NCI-H1105 (cell line): Measurements from ENCODE around the gene GPR146.

Experiments
- DNase-seq: peaks from one replicate; lab custom pipeline; 2025; lab: John Stamatoyannopoulos, UW

GPR146 gene

GRCh38 chr7:1011297-1012003 is 32.9 kb upstream of the GPR146 start:
- no peak for DNase-seq

DNA sequence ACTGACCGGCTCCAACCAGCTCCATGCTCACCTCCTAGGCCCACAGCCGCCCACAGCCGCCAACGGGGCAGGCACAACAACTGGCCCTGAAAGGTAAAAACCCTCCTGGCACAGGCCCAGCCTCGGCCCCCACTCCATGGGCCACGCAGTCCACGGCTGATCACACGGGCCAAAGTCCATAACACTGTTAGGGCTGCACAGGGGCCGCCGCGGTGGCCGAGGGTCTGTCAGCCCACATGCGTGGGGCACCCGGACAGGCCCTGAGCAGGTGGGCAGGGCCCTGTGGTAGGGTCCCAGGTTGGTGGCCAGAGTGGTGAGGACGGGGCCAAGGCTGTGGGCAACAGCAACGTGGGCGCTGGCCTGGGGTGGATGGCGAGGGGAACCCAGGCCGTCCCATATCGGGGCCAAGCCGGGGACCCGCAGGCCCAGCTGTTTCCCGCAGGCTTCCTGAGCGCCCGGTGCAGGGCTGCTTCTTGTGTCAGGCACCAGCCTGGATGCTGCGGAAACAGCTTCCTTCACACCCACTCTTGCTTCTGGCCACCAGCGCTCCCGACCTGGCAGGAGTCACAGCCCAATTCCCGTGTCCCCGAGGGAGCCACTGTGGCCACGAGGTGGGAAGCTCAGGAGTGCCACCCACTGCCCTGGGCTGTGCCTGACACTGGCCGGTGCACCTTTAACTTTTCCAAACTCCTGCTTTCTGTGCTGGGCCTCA is 32.2 kb upstream of the GPR146 start:
- DNase-seq, result no peak

DNA sequence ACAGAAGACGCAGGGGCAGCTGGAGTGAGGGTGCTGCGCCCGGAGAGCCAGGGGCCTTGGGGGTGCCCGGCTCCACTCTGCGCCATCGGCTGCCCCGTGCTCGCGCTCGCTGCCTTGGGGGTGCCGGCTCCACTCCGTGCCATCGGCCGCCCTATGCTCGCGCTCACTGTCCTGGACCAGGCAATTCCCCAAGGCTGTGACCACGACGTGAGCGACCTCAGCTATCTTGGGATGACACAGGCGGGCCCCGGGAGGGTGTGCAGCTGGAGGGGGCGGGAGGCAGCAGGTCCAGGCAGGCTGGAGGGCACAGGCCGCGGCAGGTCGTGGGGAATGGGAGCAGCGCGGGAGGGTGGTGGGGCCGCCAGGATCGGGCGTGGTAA is 31.6 kb upstream of the GPR146 start:
- no peak for DNase-seq

- no peak for DNase-seq
Observed at GRCh38 chr7:1013581-1013980, 30.8 kb upstream of the GPR146 start.

- DNase-seq, result no peak
Observed at GRCh38 chr7:1014681-1015080, 29.7 kb upstream of the GPR146 start.

DNA sequence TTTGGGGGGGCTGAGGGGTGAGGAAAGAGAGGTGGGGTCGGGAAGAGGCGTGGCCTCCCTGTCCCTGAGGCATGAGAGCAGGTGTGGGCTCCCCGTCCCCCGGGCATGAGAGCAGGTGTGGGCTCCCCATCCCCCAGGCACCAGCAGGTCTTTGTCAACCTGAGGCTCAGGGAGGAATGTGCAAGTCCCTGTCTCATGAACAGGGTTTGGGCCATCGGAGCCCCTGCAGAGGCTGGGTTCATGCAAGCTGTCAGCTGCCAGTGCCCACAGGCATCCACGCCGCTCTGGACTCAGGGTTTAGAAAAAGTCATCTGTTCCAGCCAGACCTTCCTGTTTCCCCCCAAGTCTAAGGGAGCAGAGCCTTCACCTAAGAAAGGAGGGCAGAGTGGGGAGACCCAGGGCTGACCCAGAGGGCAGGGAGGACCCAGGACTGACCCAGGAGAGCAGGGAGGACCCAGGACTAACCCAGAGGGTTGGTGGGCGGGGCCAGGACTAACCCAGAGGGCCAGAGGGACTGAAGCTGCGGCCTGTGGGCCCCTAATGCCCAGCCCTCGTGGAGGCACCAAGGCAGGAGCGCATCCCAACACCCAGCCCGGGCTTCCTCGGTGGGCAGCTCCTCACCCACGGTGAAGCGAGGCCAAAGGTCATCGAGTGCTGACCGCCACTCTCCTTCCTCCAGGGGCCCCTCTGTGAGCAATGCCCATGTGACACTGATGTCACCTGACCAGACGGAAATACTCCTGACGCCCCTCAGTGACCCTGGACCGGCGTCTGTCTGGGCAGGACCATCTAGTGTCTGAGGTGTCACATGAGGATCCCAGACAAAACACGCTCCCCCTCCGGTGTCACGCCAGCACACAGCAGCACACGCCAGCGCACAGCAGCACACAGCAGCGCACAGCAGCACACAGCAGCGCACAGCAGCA is 28.9 kb upstream of the GPR146 start:
- DNase-seq, result no peak

- no peak for DNase-seq
Observed at GRCh38 chr7:1016577-1017531, 27.5 kb upstream of the GPR146 start.

GRCh38 chr7:1017586-1018333 is 26.6 kb upstream of the GPR146 start:
- DNase-seq, result no peak

DNA sequence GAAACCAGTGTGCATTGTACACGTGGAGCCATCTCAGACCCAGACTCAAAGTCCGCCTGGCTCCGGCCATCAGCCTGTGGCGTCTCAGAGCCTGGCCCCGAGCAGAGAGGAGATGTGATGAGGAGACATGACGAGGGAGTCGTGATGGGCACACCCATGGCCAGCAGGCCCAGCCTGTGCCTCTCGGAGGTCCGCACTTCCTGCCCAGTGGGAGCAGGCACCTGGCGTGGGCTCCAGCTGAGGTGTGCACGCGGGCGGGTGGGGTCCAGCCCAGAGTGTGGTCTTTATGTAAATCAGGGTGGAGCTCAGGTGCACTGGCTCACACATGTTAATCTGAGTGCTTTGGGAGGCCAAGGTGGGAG is 26.0 kb upstream of the GPR146 start:
- no peak for DNase-seq

DNA sequence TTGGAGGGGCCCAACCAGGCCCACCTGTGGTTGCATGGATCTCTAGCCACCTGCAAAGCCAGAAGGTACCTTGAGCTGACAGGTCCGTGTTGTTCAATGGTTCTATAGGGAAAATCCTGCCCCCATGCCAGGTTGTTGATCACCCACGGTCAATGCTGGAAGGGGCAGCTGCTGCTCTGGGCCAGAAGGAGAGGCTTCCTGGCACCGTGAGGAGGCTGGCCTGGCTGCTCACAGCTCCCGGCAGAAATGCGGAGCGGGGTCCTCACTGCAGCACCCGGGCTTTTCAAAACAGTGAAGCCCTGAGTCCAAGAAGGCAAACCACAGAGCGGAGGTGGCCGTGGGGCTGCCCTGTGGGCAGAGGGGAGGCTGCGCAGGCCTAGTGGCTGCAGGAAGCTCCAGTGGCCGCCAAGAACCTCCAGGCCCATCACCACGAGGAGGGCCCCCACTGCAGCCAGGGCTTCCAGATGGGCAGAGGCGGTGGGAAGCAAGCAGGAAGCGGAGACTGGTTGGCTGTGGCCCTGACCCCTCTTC is 25.0 kb upstream of the GPR146 start:
- DNase-seq, result no peak

DNA sequence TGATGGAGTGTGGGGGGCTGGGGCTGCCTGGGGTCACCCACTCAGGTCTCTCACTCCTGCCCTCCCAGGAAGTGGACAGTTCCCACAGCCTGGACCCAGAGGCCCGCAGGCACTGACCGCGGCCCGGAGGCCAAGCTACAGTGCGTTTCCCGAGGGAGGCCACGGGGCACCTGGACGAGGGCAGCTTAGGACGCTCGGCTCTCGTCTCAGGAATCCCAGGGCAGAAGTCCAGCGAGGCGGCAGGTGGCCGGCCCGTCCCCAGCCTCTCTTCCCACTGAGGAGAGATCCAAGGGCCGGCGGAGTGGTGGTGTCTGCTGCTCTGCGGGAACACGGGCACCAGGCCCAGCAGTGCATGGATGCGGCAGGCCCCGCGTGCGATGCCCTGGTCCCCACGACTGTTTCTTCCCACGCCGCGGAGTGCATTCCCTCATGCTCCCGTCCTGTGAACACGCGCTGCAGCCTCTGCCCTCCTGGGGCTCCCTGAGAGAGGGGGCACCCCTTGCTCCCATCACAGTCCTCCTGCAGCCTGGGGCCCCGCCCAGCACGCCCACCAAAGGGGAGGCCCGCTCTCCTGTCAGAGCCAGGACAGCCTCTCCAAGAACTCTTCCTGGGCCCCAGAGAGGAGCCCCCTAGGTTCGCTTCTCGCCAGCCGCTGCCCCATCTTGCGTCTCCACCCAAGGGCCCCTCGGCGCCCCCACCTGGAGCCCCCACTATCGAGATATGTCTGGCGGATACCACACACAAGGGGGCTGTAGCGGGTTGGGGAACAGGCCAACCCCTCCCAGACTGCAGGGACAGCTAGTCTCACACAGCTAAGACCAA is 24.3 kb upstream of the GPR146 start:
- DNase-seq, result no peak

DNA sequence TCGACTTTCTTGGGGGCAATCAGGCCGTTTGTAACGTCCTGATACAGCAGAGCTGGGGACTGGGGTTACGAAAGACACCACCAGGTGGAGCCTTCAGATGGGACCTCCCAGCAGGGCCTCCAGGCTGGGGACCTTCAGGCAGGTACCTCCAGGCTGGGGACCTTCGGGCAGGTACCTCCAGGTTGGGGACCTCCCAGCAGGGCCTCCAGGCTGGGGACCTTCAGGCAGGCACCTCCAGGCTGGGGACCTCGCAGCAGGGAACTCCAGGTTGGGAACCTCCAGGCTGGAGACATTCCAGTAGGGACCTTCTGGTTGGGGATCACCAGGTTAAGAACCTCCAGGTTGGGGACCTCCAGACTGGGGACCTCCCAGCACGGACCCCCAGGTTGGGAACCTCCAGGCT is 23.5 kb upstream of the GPR146 start:
- no peak for DNase-seq

GRCh38 chr7:1021366-1021765 is 23.0 kb upstream of the GPR146 start:
- no peak for DNase-seq

DNA sequence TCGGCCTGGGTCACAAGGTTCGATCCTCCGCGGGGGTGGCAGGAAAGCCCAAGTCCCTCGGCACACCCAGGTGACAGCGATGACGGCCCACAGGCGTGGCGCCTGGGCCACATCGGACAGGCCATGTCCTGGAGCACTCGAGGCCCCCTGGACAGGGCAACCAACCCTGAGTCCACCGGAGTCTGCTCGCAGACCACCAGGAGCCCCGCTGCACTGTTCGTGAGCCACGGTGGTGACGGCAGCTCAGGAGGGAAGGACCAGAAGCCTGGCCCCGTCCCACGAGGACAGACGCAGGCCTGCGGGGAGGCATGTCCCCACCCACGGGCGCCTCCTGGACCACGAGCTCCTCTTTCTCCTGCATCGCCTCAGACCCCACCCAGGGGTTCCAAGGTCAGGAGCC is 22.4 kb upstream of the GPR146 start:
- DNase-seq, result no peak

DNA sequence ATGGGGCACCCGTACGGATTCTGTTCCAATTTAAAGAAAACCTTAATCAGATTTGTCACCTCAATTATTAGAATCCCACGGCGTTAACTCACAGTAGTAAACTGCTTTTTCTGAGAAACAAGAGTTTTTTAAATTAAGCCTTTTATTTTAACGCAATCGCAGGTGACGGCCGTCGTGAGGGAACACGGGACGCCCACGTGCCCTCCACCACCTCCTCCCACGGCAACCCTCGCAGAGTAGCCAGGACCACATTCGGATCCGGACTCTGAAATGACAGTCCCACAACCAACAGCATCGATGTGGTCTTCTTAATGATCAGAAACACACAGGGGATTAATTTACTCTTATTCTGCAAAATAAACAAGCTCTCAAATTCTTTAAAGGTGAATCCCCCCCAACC is 22.0 kb upstream of the GPR146 start:
- no peak for DNase-seq

DNA sequence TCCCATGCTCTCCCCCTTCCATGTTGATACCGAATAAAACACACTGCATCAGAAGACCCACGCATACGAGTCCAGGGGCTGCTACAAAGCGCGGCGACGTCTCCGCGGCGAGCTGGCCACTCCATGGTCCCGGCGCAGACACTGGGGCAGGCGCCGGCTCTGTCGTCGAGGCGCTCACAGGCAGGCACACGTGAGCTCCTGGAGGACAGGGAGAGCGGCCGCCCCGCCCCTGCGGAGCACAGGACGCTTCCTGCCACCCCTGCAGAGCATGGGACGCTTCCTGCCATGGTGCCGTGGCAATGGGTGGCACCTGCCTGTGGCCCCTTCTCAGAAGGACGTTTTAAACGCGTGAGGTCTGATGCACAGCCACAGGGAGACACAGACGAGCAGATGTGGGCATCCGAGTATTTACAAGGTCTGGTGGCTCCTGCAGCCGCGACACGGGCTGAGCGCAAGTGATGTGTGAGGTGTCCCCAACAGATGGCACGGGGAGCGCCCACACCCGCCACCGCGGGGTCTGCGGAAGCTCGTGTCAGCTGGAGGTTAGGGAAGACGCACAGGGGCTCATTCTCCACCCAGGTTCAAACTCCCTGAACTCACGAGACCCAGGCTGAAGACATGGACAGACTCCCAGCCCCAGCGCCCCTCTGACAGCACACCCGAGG is 21.4 kb upstream of the GPR146 start:
- DNase-seq, result no peak

- peak; percentile 13 for DNase-seq
Observed at GRCh38 chr7:1024331-1024841, 20.0 kb upstream of the GPR146 start.

- no peak for DNase-seq
Observed at GRCh38 chr7:1024876-1025742, 19.2 kb upstream of the GPR146 start.
